Measurements from ENCODE around the gene RNF39.

GRCh38 chr6:30113841-30114240, 38.3 kb upstream of the RNF39 start:
- TF ChIP-seq MATR3 (CRISPR knock-in tag; IDR thresholded peaks at IDR 0.05), result no peak
- no peak for TF ChIP-seq PITX1 (CRISPR knock-in tag; IDR thresholded peaks at IDR 0.05)
- no peak for TF ChIP-seq CTCF (CRISPR knock-in tag; IDR thresholded peaks at IDR 0.05)
- TF ChIP-seq SUZ12 (IDR thresholded peaks at IDR 0.05; ENCODE audit: low read depth, low read length), result no peak
- no peak for TF ChIP-seq KLF12 (CRISPR knock-in tag; IDR thresholded peaks at IDR 0.05; ENCODE audit: borderline replicate concordance)
- TF ChIP-seq MAFK (conservative IDR thresholded peaks at IDR 0.05 in 1 of 2, IDR thresholded peaks at IDR 0.05 in 1 of 2; ENCODE audit: low read length in 2 of 2), result no peak
- no peak for TF ChIP-seq ADNP (CRISPR knock-in tag; IDR thresholded peaks at IDR 0.05)
- TF ChIP-seq GMEB1 (CRISPR knock-in tag; IDR thresholded peaks at IDR 0.05; ENCODE audit: borderline replicate concordance), result no peak

All from HepG2 (cell line).